Measurements from ENCODE around the gene GABRB3.

GABRB3 gene

DNA sequence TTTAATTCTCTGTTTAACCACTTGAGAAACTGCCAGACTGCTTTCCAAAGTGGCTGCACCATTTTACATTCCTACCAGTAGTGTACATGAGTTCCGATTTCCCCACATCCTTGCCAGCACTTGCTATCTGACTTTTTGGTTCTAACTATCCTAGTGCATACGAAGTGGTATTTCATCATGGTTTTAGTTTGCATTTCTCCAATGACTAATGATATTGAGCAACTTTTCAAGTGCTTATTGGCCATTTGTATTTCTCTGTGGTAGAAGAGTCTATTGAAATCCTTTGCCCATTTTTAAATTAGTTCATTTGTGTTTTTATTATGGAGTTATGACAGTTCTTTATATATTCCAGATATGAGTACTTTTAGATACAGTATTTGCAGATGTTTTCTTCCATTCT, 247.8 kb downstream of the GABRB3 start:
- DNase-seq, result no peak

DNA sequence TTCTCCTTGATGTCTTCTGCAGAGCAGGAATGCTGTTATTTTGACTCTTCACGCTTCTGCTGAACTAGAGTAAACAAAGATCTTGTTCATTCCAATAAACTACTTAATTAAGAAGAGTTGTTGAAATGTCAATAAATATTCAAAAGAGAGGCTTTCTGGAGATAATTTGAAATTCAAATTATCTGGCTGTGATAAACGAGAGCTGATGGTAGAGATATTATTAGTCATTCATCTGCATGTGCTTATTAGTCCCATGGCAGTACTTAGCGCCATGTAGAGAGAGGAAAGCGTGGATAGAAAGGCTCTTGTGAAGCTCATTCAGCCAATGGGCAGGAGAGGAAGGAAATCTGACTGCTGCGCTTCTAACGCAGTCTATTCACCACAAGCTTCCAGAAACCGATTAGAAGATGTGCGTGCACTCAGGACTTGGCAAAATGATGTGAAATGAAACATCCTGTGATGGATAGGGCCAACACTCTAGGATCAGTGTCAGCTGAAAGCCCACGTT, 251.1 kb downstream of the GABRB3 start:
- DNase-seq, result no peak

DNA sequence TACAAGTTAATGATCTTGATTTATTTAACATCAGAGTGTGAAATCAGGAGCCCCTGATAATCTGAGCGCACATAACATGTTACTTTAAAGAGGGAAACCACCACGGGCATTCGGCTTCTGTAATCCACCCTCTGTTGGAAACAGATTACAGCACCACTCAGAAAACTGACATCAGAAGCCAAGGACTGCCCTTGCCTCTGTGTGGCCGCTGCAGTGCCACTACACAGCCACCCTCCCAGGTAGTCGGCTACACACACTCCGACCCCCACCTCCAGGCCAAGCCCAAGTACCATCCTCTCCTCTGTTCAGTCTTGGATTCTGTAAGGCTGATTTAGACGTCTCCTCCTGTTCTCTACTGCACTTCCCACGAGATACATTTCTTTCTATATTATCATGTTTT, 251.7 kb downstream of the GABRB3 start:
- no peak for DNase-seq

DNA sequence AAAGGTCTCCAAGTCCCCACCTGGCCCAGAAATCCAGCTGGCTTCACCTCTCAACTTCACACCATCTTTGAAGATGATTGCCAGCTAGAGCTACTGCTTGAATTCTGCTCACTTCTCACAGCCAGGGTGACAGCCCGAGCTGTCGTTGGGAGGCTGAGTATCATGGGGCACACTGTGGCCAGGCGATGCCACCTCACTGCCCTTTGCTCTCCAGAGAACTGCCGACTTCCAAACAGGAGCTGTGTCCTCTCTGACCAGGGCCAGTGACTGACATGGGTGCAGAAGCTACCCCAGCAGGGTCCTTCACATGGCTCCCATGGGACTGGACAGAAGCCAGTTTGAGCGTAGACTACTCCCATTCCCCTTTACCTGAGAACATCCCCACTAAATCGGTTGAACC, 254.0 kb downstream of the GABRB3 start:
- no peak for DNase-seq

DNA sequence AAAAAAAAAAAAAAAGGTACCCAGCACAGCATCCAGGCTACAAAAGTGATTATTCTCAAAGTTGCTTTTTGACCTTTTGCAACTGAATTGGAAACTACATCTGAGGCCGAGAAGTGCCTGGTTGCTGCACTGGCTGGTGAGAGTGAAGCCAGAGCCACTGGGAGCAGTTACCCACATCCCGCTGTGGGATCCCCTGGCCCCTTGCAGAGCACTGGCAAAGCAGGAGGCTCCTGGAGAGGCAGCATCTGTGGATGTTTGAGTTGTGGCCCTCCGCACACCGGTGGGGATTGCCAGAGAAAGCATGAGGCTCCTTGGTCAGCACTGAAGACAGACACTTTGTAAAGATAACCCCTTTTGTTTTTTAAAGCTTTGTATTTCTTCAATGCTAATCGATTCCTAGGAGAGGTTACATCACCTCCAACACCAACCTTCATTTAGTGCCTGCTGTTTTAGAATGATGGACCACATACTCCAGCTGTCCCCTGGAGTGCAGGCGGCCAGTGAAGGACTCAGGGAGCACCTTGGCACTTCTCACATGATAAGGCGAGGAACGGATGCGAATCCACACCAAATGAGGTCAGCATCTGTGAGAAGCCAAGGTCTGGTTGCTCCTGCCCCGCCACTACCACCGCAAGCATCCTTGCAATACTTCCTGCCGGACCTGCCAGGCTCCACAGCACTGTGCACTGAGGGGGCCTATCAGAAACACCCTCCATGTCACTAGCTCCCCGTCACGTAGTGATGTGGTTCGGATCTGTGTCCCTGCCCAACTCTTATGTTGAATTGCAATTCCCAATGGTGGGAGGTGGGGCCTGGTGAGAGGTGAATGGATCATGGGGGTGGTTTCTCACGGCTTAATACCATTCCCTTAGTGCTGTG, 256.5 kb downstream of the GABRB3 start:
- no peak for DNase-seq

DNA sequence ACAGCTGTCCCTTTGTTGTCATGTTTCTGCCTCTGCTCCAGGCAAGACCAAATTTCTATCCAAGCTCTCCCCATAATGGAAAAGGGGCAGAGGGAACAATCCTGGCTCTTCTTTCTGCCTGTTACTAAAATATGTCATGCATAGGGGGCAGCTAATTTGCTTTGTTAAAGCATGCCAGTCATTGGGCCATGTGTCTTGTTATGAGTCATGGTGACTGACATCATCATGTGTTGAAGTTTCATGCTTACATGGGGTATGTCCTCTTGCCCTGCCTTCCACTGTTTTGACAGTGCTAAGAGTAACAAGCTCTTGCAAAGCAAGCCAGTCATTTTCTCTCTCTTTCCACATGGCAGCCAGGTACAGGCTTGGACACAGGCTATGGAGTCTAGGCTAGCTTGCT, 268.9 kb downstream of the GABRB3 start:
- DNase-seq, result no peak
